GM23248 (cell line): ENCODE results near the gene PRKACB.

Experiments
- EZH2 ChIP-seq: fragments of 200-600 bp; sonication (generic); IDR thresholded peaks from 2 replicates; pipeline ENCODE4 v1.6.1; 2018; ENCODE audit warnings: antibody characterized with exemption, mild to moderate bottlenecking; ENCODE audit not compliant: insufficient read depth, poor library complexity, severe bottlenecking
- EZH2phosphoT487 ChIP-seq: fragments of 200-600 bp; sonication (generic); IDR thresholded peaks from 2 replicates; pipeline ENCODE4 v1.6.1; 2018; ENCODE audit warnings: antibody characterized with exemption, moderate library complexity, mild to moderate bottlenecking, low read depth; ENCODE audit not compliant: insufficient read depth

GRCh38 chr1:84190455-84190854, 46.4 kb downstream of the PRKACB start:
- TF ChIP-seq EZH2phosphoT487 (no peak), EZH2 (no peak)
